HepG2 (cell line): ENCODE data around the gene OSM. TPM values are rescaled to one million over a fixed set of nuclear protein-coding genes. Genes with fewer than 3 reads are reported as not detected.
A peak's percentile ranks its signal among the peaks of the same experiment; 100 is the strongest.

ENCODE experiments used
- ATAC-seq: fragments of 200-7000 bp; cut with Tn5 transposase; 3 replicates; pipeline ENCODE4 v1.9.1; 2020; ENCODE audit warnings: mild to moderate bottlenecking, moderate library complexity
- BruUV-seq: library from RNA; stranded (reverse); fragments of 400-500 nt; replicated peaks from 2 replicates; lab custom pipeline; 2021; lab: Mats Ljungman, UMichigan
- CTCF ChIA-PET: fragments of 300-600 bp; formaldehyde crosslinking; extraction: SDS; loops from one replicate; lab custom pipeline; 2021; ENCODE audit warnings: low total read pairs, inconsistent platforms, low intra/inter-chr PET ratio; lab: Yijun Ruan, JAX
- POLR2A ChIA-PET: fragments of 350-600 bp; sonication (Branson Sonifier 250); formaldehyde crosslinking; loops from one replicate; lab custom pipeline; 2020; ENCODE audit warnings: antibody characterized with exemption, inconsistent platforms; lab: Yijun Ruan, JAX
- DNase-seq: peaks from one replicate; pipeline ENCODE4 v3.0.0-alpha.2; 2015; ENCODE audit warnings: low spot score
- FAIRE-seq: peaks from 3 replicates; lab custom pipeline; 2011; peaks lifted over from hg19 to GRCh38; lab: Jason Lieb, UNC
- H2AFZ ChIP-seq: one replicate; pipeline ENCODE4 v1.6.1; 2011; ENCODE audit warnings: low read length, inconsistent platforms
- H3K27ac ChIP-seq: fragments of 300-600 bp; 3 replicates; pipeline ENCODE4 v1.8.0; 2011; ENCODE audit warnings: mixed run types, mild to moderate bottlenecking, mixed read lengths, low read length, inconsistent platforms; ENCODE audit not compliant: insufficient read depth; ENCODE audit errors: extremely low read length
- H3K27me3 ChIP-seq, 2 experiments: fragments of 200-600 bp in 1 of 2; 2 replicates in 1 of 2; 3 replicates in 1 of 2; pipeline versions ENCODE4 v1.6.0 to v1.8.0; 2011; ENCODE audit warnings: low read length in 2 of 2, mild to moderate bottlenecking in 2 of 2, moderate library complexity in 2 of 2, inconsistent platforms in 1 of 2; ENCODE audit not compliant: insufficient read depth in 2 of 2, control insufficient read depth in 1 of 2
- H3K36me3 ChIP-seq, 2 experiments: fragments of 200-600 bp in 1 of 2; replicated peaks in 1 of 2; 2 replicates in 1 of 2; 3 replicates in 1 of 2; pipeline versions ENCODE4 v1.5.1 to v1.8.0; 2011; ENCODE audit warnings: low read length in 2 of 2, inconsistent platforms in 1 of 2; ENCODE audit not compliant: insufficient read depth in 2 of 2, control insufficient read depth in 1 of 2
- H3K4me1 ChIP-seq: 2 replicates; pipeline ENCODE4 v1.5.1; 2012; ENCODE audit warnings: low read length, inconsistent platforms; ENCODE audit not compliant: insufficient read depth
- H3K4me2 ChIP-seq: 2 replicates; pipeline ENCODE4 v1.6.0; 2011; ENCODE audit warnings: low read depth, low read length, inconsistent platforms
- H3K4me3 ChIP-seq, 3 experiments: fragments of 200-600 bp in 1 of 3; sonication (generic), shearing (Covaris generic) in 1 of 3; replicated peaks in 1 of 3; 2 replicates each; pipeline ENCODE4 v1.5.1; 2011 to 2016; ENCODE audit warnings: low read length in 3 of 3, inconsistent platforms in 2 of 3, low read depth in 2 of 3, mild to moderate bottlenecking in 2 of 3, control low read depth in 1 of 3, mixed read lengths in 1 of 3; ENCODE audit not compliant: insufficient read depth in 1 of 3
- H3K79me2 ChIP-seq: one replicate; pipeline ENCODE4 v1.6.1; 2011; ENCODE audit warnings: low read length, inconsistent platforms; ENCODE audit not compliant: insufficient read depth
- H3K9ac ChIP-seq: 2 replicates; pipeline ENCODE4 v1.6.0; 2011; ENCODE audit warnings: mild to moderate bottlenecking, low read depth, low read length, inconsistent platforms; ENCODE audit not compliant: insufficient read depth
- H3K9me3 ChIP-seq: 2 replicates; pipeline ENCODE4 v1.5.1; 2012; ENCODE audit warnings: mild to moderate bottlenecking, low read length
- H4K20me1 ChIP-seq: 2 replicates; pipeline ENCODE4 v1.6.0; 2011; ENCODE audit warnings: inconsistent platforms, mild to moderate bottlenecking, low read length, moderate library complexity; ENCODE audit not compliant: insufficient read depth
- FOSL2 ChIP-seq: sonication (generic); formaldehyde crosslinking; IDR thresholded peaks from 2 replicates; pipeline ENCODE4 v1.4.0; 2020; ENCODE audit warnings: missing genetic modification reagents
- FOXO4 ChIP-seq: sonication (generic); formaldehyde crosslinking; conservative IDR thresholded peaks from 2 replicates; pipeline ENCODE4 v1.8.1; 2023; ENCODE audit warnings: missing genetic modification reagents
- GLMP ChIP-seq: sonication (generic); formaldehyde crosslinking; IDR thresholded peaks from 2 replicates; pipeline ENCODE4 v1.9.0; 2021; ENCODE audit warnings: missing genetic modification reagents, mild to moderate bottlenecking, borderline replicate concordance
- HHEX ChIP-seq: IDR thresholded peaks from 2 replicates; pipeline ENCODE4 v1.6.1; 2016; ENCODE audit warnings: control low read depth
- HOXA5 ChIP-seq: sonication (generic); formaldehyde crosslinking; IDR thresholded peaks from 2 replicates; pipeline ENCODE4 v1.4.0; 2020; ENCODE audit warnings: missing genetic modification reagents
- PAWR ChIP-seq: sonication (generic); formaldehyde crosslinking; IDR thresholded peaks from 2 replicates; pipeline ENCODE4 v1.4.0; 2020; ENCODE audit warnings: missing genetic modification reagents, mild to moderate bottlenecking, borderline replicate concordance
- RFXANK ChIP-seq: IDR thresholded peaks from 2 replicates; pipeline ENCODE4 v1.6.1; 2016
- SIX4 ChIP-seq: sonication (generic); formaldehyde crosslinking; IDR thresholded peaks from 2 replicates; pipeline ENCODE4 v1.4.0; 2020; ENCODE audit warnings: missing genetic modification reagents
- ZBTB44 ChIP-seq: sonication (generic); formaldehyde crosslinking; IDR thresholded peaks from 2 replicates; pipeline ENCODE4 v1.4.0; 2020; ENCODE audit warnings: missing genetic modification reagents
- ZBTB7A ChIP-seq: sonication (generic); formaldehyde crosslinking; IDR thresholded peaks from 2 replicates; pipeline ENCODE4 v1.8.0; 2022; ENCODE audit warnings: mild to moderate bottlenecking, missing genetic modification reagents
- ZC3H4 ChIP-seq: sonication (generic); formaldehyde crosslinking; IDR thresholded peaks from 2 replicates; pipeline ENCODE4 v1.4.0; 2020; ENCODE audit warnings: missing genetic modification reagents, borderline replicate concordance
- ZNF121 ChIP-seq: sonication (generic); formaldehyde crosslinking; IDR thresholded peaks from 2 replicates; pipeline ENCODE4 v1.5.0; 2020; ENCODE audit warnings: mild to moderate bottlenecking, missing genetic modification reagents
- ZNF446 ChIP-seq: sonication (generic); formaldehyde crosslinking; IDR thresholded peaks from 2 replicates; pipeline ENCODE4 v1.5.0; 2020; ENCODE audit warnings: mild to moderate bottlenecking, missing genetic modification reagents
- ZNF563 ChIP-seq: sonication (generic); formaldehyde crosslinking; IDR thresholded peaks from 2 replicates; pipeline ENCODE4 v1.8.0; 2022; ENCODE audit warnings: mild to moderate bottlenecking, moderate library complexity, missing genetic modification reagents
- ZNF772 ChIP-seq: sonication (generic); formaldehyde crosslinking; IDR thresholded peaks from 2 replicates; pipeline ENCODE4 v1.5.0; 2020; ENCODE audit warnings: mild to moderate bottlenecking, missing genetic modification reagents
- ZNF781 ChIP-seq: sonication (generic); formaldehyde crosslinking; IDR thresholded peaks from 2 replicates; pipeline ENCODE4 v1.5.1; 2020; ENCODE audit warnings: borderline replicate concordance, mild to moderate bottlenecking, missing genetic modification reagents; ENCODE audit errors: not compliant biosample characterization
- WGBS: methylation state at CpG from one replicate; pipeline ENCODE4 v1.1.6; 2017; ENCODE audit warnings: low lambda C conversion rate; 5-methylcytosine and 5-hydroxymethylcytosine counted together
- in situ Hi-C: cut with HindIII; loops from 2 replicates; pipeline ENCODE4 v1.10.0; 2017; ENCODE audit warnings: low pct_unique_long_range_greater_than_20kb; ENCODE audit not compliant: extremely low pct_ligation_motif_present
- intact Hi-C: fragments of 100-400 bp; cut with micrococcal nuclease; formaldehyde crosslinking; loops from one replicate; pipeline ENCODE4 v1.10.0; 2022; ENCODE audit not compliant: unreplicated experiment
- polyA plus RNA-seq, 8 experiments: library from polyadenylated mRNA; depleted of rRNA in 3 of 8; stranded (reverse) in 7 of 8; unstranded in 1 of 8; fragments of >200 nt; fragmentation: Illumina TruSeq in 4 of 8; extraction: Trizol in 4 of 8; gene quantifications; 2 replicates each; pipeline versions ENCODE4 v1.2.1 to v1.2.3, GENCODE V29; 2011 to 2016; ENCODE audit warnings: low read depth in 4 of 8, missing spikeins in 1 of 8, mixed read lengths in 1 of 8; ENCODE audit not compliant: insufficient read depth in 1 of 8
- total RNA-seq, 5 experiments: library from RNA; depleted of rRNA; stranded (reverse); fragments of >200 nt; fragmentation: Illumina TruSeq; extraction: Trizol; gene quantifications; 2 replicates each; pipeline ENCODE4 v1.2.3, GENCODE V29; 2016; ENCODE audit warnings: low read depth in 1 of 5

OSM gene
- total and polyA plus RNA-seq, 2 of the 13 experiments (the other 11 are each of a cell fraction or from before 2014, with no cell fraction given) = not detected

GRCh38 chr22:30233582-30233981 is 33.1 kb downstream of the OSM start:
- WGBS = 79% methylated on average over 6 of the region's 6 CpGs
- ChIA-PET POLR2A (interaction anchor here (0.7 kb wide), 1 partner anchor 17 kb away, joined by 3 read pairs; no protein-coding TSS in a partner anchor), CTCF (no interaction called here)
- H3K9ac ChIP-seq = no peak overlapping the region
- H2AFZ ChIP-seq = no peak overlapping the region
- TF ChIP-seq ZNF121 = peak; percentile 57
- no peak for TF ChIP-seq PAWR (CRISPR knock-in tag)
- no peak overlapping the region for H3K27ac ChIP-seq
- peaks cover 6 to 59% of the 10 kb centered on the region in 2 experiments; a peak in 4 of 5 replicates for H3K27me3 ChIP-seq
- no peak for ATAC-seq
- H3K4me1 ChIP-seq = peaks cover 37% of the 10 kb centered on the region
- intact Hi-C loops = no loop called here
- in situ Hi-C loops = no loop called here
- no peaks in the 10 kb centered on the region for H4K20me1 ChIP-seq
- BruUV-seq = no TSS peak
- FAIRE-seq = no peak
- no peaks in the 10 kb centered on the region for H3K79me2 ChIP-seq
- H3K4me2 ChIP-seq = no peak overlapping the region
- no peaks in the 10 kb centered on the region for H3K9me3 ChIP-seq
- H3K36me3 ChIP-seq = no peaks in the 10 kb centered on the region
- no peak for DNase-seq
- no peak overlapping the region for H3K4me3 ChIP-seq

- Histone ChIP-seq H3K4me3 (no peak overlapping the region), H3K9ac (no peak overlapping the region), H3K9me3 (no peaks in the 10 kb centered on the region), H3K27ac (no peak overlapping the region), H3K27me3 (peaks cover 6 to 57% of the 10 kb centered on the region in 2 experiments; a peak in 4 of 5 replicates), H3K79me2 (no peaks in the 10 kb centered on the region), H3K4me2 (no peak overlapping the region), H2AFZ (no peak overlapping the region), H4K20me1 (no peaks in the 10 kb centered on the region), H3K4me1 (peaks cover 34% of the 10 kb centered on the region), H3K36me3 (no peaks in the 10 kb centered on the region)
- CTCF ChIA-PET = no interaction called here
- in situ Hi-C loops = no loop called here
- no peak for ATAC-seq
- FAIRE-seq = no peak
- intact Hi-C loops = no loop called here
- BruUV-seq = no TSS peak
- POLR2A ChIA-PET = interaction anchor here (0.6 kb wide), 1 partner anchor 935 kb away, joined by 3 read pairs; no protein-coding TSS in a partner anchor
- 35% methylated on average over 5 of the region's 17 CpGs for WGBS
- DNase-seq = no peak
- TF ChIP-seq HHEX (CRISPR knock-in tag) (no peak), ZC3H4 (no peak), RFXANK (CRISPR knock-in tag) (no peak), SIX4 (CRISPR knock-in tag) (no peak), ZBTB7A (no peak), ZBTB44 (CRISPR knock-in tag) (no peak), ZNF772 (CRISPR knock-in tag) (no peak), ZNF446 (CRISPR knock-in tag) (no peak), HOXA5 (CRISPR knock-in tag) (no peak), ZNF563 (CRISPR knock-in tag) (no peak), ZNF781 (CRISPR knock-in tag) (no peak), GLMP (CRISPR knock-in tag) (no peak), FOSL2 (CRISPR knock-in tag) (no peak), FOXO4 (CRISPR knock-in tag) (no peak)
Observed at GRCh38 chr22:30232716-30233218, 33.9 kb downstream of the OSM start.
